GOT3 (cell line): ENCODE measurements around the gene DDX55.

ENCODE experiments used
- DNase-seq: peaks from one replicate; lab custom pipeline; 2025; ENCODE audit warnings: mixed read lengths; lab: John Stamatoyannopoulos, UW

Gene DDX55

GRCh38 chr12:123614110-123614509, 12.2 kb downstream of the DDX55 start:
- DNase-seq: no peak

DNA sequence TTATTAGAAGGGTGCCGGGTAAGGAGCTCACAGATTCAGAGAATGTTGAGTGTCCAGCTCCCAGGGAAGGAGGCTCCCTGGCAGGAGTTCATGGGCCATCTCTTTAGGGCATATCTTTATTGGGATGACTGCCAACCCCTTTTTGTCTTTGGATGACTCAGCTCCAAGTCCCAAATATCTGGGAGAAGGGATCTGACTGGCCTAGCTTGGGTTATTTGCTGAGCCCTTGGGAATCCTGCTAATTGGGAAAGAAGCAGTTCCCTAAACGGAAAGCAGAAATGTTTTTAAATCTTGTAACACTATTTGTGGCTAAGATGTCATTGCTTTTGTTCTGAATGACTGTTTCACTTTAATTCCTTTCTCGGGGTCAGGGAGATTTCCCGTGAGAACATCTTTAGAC, 12.6 kb downstream of the DDX55 start:
- peak; percentile 32 for DNase-seq

DNA sequence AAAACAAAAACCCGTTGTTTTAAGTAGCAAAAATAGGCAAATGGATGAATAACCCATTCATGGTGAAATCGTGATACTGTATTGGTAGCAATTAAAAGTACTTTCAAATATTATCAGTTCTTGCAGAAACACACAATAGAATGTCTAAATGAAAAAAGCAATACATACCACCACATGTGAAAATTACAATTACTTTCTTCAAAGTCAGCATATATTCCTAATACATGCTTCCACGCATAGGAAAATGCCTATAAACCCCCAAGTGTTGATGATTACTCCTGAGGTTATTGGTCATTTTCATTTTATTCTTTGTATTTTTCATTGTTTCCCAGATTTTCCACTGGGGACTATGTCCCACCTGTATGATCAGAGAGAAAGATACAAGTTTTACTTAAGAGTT, 15.2 kb downstream of the DDX55 start:
- no peak for DNase-seq

GRCh38 chr12:123617580-123617979, 15.7 kb downstream of the DDX55 start:
- no peak for DNase-seq

DNA sequence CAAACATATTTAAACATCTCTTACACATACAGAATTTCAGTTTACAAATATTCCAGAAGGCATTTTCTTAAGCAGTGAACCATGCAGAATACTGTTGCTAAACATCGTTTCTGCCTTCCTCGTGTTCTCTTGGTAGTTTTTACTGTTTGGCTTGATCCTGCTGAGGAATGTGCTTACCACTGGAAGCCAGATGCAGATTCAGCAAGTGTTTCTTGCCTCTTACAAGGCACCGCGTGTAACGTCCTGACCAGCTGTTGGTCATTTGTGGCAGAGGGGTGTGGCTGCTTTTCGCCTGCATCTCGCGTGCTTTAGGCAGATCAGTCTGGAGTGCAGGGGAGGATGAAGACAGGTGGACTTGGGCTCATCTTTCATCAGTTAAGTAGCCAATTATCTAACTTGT, 19.2 kb downstream of the DDX55 start:
- DNase-seq: no peak

- no peak for DNase-seq
Measured at GRCh38 chr12:123621619-123622530, 20.0 kb downstream of the DDX55 start.

DNA sequence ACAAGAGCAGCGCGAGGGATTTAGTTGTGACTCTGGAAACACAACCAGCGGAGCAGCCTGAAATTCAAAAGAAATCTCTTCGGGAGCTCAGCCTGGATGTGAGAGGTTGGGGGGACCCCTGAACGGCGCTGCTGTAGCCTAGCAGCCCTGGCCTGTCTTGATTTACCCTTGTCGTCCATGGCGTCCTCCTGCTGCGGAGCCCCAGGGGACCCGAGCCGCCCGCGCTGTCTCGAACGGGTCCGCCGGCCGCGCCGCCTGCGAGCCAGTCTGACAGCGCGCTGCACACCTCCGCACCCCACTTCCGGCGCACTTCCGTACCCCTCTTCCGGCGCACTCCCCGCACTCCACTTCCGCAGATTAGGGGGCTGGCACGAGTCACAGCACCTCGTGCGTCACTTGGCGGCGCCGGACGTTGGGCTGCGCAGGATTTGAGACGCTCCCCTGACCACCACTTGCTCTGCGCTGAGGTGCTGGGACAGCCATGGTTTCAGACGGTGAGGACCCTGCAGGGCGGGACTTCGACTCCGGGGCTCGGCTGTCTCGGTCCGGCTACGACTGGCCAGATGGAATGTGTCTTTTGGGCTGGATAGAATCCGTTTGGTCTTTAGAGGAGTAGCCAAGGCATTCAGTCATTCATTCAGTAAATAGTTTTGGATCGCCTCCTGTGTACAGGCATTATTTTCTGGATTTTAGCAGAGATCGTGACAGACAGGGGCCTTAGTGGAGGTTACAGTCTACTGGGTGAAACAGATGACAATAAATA, 31.7 kb downstream of the DDX55 start, which contains the start of the genes EIF2B1 and GTF2H3:
Gene EIF2B1, minus strand, starts transcription at position 308 of the 763 bp plus-strand sequence. Its CDS starts 129 bp downstream, at position 179.
Gene GTF2H3, plus strand, starts transcription at position 451 of the 763 bp plus-strand sequence. Its CDS starts 31 bp downstream, at position 482.
- DNase-seq: peak; percentile 77

GRCh38 chr12:123634142-123634561, 32.3 kb downstream of the DDX55 start:
- no peak for DNase-seq

DNA sequence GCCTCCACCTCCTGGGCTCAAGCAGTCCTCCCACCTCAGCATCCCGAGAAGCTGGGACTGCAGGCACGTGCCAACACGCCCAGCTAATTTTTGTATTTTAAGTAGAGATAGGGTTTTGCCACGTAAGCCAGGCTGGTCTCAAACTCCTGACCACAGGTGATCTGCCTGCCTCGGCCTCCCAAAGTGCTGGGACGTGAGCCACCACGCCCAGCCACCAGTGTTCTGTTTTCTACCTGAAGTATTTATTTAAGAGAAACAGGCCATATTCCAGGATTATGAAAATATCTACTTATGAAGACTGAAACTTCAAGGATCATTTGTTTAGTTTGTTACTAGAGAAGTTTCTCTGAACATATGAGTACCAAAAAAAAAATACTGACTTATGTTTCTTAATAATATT, 42.0 kb downstream of the DDX55 start:
- DNase-seq: no peak

DNA sequence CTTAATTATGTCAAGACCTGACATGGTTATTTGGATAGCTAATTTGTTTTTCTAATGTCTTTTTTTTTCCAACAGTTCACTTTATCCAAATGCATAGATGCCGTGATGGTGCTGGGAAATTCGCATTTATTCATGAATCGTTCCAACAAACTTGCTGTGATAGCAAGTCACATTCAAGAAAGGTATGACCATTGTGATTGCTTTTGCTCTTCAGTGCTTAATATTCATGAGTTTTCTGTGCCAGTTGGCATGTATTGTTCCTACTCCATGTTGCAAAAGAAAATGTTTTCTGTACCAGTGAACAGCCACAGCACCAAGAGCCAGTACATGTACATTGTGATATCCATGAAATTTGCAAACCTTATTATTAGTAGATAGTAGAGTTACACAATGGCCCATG, 43.5 kb downstream of the DDX55 start:
- no peak for DNase-seq

GRCh38 chr12:123645878-123646277, 44.0 kb downstream of the DDX55 start:
- DNase-seq: no peak

DNA sequence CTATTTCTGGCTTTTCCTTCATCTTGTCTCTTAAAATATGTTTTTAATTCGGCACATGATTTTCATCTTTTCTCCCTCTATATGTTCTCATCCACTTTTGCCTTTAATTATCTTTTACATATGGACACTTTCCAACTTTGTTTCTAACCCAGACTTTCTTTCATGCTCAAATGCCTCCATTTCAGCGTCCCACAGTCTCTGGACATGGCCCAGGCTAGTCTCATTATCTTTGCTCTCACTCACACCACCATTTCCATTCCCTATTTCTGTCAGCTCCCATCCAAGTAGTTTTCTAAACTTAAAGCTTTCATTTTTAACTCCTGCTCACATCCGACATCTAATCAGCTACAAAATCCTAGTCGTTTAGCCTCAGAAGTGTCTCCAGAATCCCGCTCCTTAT, 46.5 kb downstream of the DDX55 start:
- no peak for DNase-seq

DNA sequence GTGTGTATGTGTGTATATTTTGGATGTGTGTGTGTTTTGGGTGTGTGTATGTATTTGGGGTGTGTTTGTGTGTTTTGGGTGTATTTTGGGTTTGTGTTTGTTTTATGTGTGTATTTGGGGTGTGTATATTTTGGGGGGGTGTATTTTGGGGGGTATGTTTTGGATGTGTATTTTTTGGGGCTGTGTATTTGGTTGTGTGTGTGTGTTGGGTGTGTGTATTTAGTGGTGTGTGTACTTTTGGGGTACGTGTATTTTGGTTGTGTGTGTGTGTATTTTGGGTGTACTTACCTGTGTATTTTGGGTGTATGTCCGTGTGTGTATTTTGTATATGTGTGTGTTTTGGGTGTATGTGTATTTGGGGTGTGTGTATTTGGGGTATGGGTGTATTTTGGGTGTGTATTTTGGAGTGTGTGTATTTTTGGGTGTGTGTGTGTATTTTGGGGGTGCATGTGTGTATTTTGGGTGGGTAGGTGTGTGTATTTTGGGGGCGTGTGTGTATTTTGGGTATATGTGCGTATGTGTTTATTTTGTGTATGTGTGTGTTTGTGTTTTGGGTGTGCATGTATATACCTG, 52.3 kb downstream of the DDX55 start:
- DNase-seq: no peak

DNA sequence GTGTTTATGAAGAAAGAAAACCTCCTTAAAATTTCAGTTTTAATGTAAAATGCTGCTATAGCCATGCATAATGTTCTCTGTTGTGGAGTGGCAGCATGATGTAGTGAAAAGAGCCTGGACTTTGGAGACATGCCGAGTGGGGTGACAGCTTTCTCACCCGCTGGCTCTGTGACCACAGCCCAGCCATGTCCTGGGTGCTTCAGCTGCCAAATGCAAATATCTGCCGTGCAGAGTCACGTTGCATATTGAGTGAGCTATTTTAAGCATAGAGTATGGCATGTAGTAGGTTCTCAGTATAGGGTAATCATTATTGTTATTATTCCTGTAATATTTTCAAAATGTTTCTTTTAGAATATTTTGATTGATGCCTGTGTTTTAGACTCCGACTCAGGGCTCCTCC, 53.5 kb downstream of the DDX55 start:
- no peak for DNase-seq

DNA sequence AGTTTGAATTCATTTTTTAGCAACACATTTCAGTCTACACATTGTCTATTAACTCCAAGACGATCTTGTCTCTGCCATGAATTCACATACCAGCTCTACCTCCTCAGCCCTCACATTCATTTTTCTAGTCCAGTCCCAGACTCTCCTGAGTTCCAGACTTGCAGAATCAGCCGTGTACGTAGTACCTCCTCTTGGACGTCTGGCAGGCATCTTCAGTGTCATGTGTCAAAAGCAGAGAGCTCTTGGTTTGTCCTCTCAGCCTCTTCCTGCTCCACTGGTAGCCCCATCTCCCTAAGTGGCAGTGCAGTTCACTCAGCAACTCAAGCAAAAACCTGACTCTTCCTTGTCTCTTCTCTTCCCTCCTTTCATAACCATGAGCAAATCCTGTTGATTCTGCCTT, 54.5 kb downstream of the DDX55 start:
- no peak for DNase-seq

DNA sequence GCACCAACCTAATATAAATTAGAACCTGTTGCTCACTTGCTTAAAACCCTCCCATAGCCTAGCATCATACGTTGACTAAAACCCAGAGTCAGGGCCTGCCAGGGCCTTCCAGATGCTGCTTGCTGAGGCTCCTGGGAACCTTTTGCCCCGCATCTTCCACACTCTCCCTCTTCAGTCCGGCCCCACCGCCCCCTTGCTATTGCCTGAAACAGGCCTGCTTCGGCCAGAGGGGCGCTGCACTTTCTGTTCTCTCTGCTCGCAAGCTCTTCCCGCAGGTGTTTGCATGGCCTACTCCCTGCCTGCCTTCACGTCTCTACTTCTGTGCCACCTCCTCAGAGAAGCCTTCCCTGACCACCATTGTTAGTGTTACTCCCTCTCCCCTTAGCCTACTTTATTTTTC, 55.3 kb downstream of the DDX55 start:
- DNase-seq: no peak

- no peak for DNase-seq
Measured at GRCh38 chr12:123659996-123660727, 58.3 kb downstream of the DDX55 start.

GRCh38 chr12:123667771-123668170, 65.9 kb downstream of the DDX55 start:
- DNase-seq: no peak
